Ascending aorta (tissue), 2 donors: ENCODE measurements around the gene TRPT1. TPM values are rescaled to one million over a fixed set of nuclear protein-coding genes. Genes with fewer than 3 reads are reported as not detected.

Source experiments
- DNase-seq, 2 donors: peaks; one replicate each; pipeline ENCODE4 v3.0.0-alpha.2; 2019; ENCODE audit warnings: low spot score in 2 of 2
- H3K27ac ChIP-seq, 2 donors: fragments of 200-600 bp; sonication (generic); one replicate each; pipeline ENCODE4 v1.5.1; 2016 to 2017; ENCODE audit warnings: mild to moderate bottlenecking in 1 of 2
- H3K27me3 ChIP-seq: fragments of 200-600 bp; sonication (generic); one replicate; pipeline ENCODE4 v1.5.1; 2017
- H3K36me3 ChIP-seq, 2 donors: fragments of 200-600 bp; sonication (generic); one replicate each; pipeline ENCODE4 v1.5.1; 2016
- H3K4me1 ChIP-seq, 2 donors: fragments of 200-600 bp; sonication (generic); one replicate each; pipeline ENCODE4 v1.5.1; 2016 to 2017; ENCODE audit warnings: mild to moderate bottlenecking in 1 of 2
- H3K4me3 ChIP-seq, 2 donors: fragments of 200-600 bp; sonication (generic); one replicate each; pipeline ENCODE4 v1.5.1; 2016 to 2017; ENCODE audit warnings: mild to moderate bottlenecking in 1 of 2
- H3K9me3 ChIP-seq, 2 donors: fragments of 200-600 bp; sonication (generic); one replicate each; pipeline ENCODE4 v1.5.1; 2016
- CTCF ChIP-seq, 3 experiments: fragments of 200-600 bp in 2 of 3; fragments of 450-650 bp in 1 of 3; sonication (generic) in 2 of 3; IDR thresholded peaks; one replicate each; pipeline ENCODE4 v1.5.1; 2016 to 2019; ENCODE audit warnings: antibody characterized with exemption in 3 of 3, mild to moderate bottlenecking in 1 of 3, moderate library complexity in 1 of 3
- intact Hi-C: fragments of 100-400 bp; cut with DNase I; formaldehyde crosslinking; loops from one replicate; pipeline ENCODE4 v1.15.1; 2023
- total RNA-seq: library from RNA; depleted of rRNA; stranded (reverse); fragments of >200 nt; gene quantifications from one replicate; pipeline ENCODE4 v1.1.0, GENCODE V29; 2016

TRPT1 gene
- total RNA-seq, 1 donor from 2014 or later, result 224 TPM

GRCh38 chr11:64203421-64204079 lies 22.4 kb downstream of the TRPT1 start:
- H3K27ac ChIP-seq, result no peak overlapping the region
- no peak overlapping the region for H3K4me3 ChIP-seq
- no peak for TF ChIP-seq CTCF (IDR thresholded peaks at IDR 0.05)
- peaks cover 61% of the 10 kb centered on the region in 2 donors for H3K36me3 ChIP-seq
- H3K9me3 ChIP-seq, result no peaks in the 10 kb centered on the region
- no peaks in the 10 kb centered on the region for H3K4me1 ChIP-seq
- intact Hi-C loops, result loop anchor here (1.0 kb wide), 1 partner anchor 101 kb away; no protein-coding TSS in a partner anchor
- H3K27me3 ChIP-seq, result no peaks in the 10 kb centered on the region
- DNase-seq, result no peak

- H3K4me1 ChIP-seq, result no peaks in the 10 kb centered on the region
- H3K9me3 ChIP-seq, result no peaks in the 10 kb centered on the region
- intact Hi-C loops, result no loop called here
- no peak for TF ChIP-seq CTCF (IDR thresholded peaks at IDR 0.05)
- H3K36me3 ChIP-seq, result peaks cover 67% of the 10 kb centered on the region in 2 donors
- no peaks in the 10 kb centered on the region for H3K27me3 ChIP-seq
- no peak overlapping the region for H3K27ac ChIP-seq
- H3K4me3 ChIP-seq, result no peak overlapping the region
- no peak for DNase-seq
These were observed 23.0 kb downstream of the TRPT1 start for GRCh38 chr11:64202992-64203391.

- DNase-seq, result no peak
- Histone ChIP-seq H3K27me3 (no peaks in the 10 kb centered on the region), H3K36me3 (peaks cover 76 to 81% of the 10 kb centered on the region in 2 donors), H3K4me3 (no peak overlapping the region), H3K9me3 (no peaks in the 10 kb centered on the region), H3K27ac (no peak overlapping the region), H3K4me1 (no peaks in the 10 kb centered on the region)
- no peak for TF ChIP-seq CTCF (IDR thresholded peaks at IDR 0.05)
- intact Hi-C loops, result no loop called here
These were observed 24.4 kb downstream of the TRPT1 start for GRCh38 chr11:64201543-64201942.

DNA sequence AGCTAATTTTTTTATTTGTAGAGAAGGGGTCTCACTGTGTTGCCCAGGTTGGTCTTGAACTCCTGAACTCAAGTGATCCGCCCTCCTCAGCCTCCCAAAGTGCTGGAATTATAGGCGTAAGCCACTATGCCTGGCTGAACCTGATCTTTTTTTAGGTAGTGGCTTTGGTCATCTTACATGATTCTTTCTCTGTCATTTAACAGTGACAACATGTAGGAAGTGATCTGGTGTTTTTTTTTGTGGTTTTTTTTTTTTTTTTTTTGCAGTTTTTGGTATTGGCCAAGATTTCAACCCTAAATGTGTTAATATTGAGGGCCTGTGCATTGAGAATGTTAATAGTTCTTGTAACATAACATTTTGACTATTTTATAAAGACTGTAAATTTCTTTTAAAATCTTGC lies 27.5 kb downstream of the TRPT1 start:
- intact Hi-C loops, result no loop called here
- H3K36me3 ChIP-seq, result peaks cover 93 to 94% of the 10 kb centered on the region in 2 donors

DNA sequence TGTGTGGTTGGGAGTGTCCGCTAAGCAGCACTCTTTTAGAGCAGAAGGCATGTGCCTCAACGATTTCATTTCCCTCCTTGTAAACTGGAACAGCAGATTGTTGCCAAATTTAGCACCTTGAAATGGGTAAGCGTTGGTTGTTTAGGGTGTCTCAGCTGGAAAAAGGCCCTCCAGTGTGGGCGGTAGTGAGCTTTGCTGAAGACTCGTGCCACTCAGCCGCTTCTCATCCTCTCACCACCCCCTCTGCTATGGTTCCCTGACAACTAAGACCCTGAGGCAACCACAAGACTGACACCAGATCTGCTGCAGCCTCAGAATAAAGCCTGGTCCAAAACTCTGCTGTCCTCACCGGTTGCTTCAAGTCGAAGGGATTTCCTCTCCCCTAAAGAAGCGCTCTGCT lies 29.4 kb downstream of the TRPT1 start:
- Histone ChIP-seq H3K36me3 (peaks cover 80 to 89% of the 10 kb centered on the region in 2 donors), H3K4me3 (no peak overlapping the region), H3K27me3 (no peaks in the 10 kb centered on the region), H3K4me1 (no peaks in the 10 kb centered on the region), H3K9me3 (no peaks in the 10 kb centered on the region), H3K27ac (no peak overlapping the region)
- intact Hi-C loops, result no loop called here
- no peak for TF ChIP-seq CTCF (IDR thresholded peaks at IDR 0.05)
- DNase-seq, result no peak

More for the DNA sequence above, 27.5 kb downstream of the TRPT1 start:
- Histone ChIP-seq H3K27ac (no peak overlapping the region), H3K9me3 (no peaks in the 10 kb centered on the region), H3K27me3 (no peaks in the 10 kb centered on the region), H3K4me1 (no peaks in the 10 kb centered on the region), H3K4me3 (no peak overlapping the region)
- DNase-seq, result no peak
- no peak for TF ChIP-seq CTCF (IDR thresholded peaks at IDR 0.05)
